Epidermal melanocyte (primary cell): Measurements from ENCODE around the gene CLEC10A.

ENCODE experiments used
- DNase-seq: peaks from one replicate; pipeline ENCODE4 v3.0.0; 2011; ENCODE audit warnings: low spot score; ENCODE audit not compliant: insufficient read length

Gene CLEC10A

DNA sequence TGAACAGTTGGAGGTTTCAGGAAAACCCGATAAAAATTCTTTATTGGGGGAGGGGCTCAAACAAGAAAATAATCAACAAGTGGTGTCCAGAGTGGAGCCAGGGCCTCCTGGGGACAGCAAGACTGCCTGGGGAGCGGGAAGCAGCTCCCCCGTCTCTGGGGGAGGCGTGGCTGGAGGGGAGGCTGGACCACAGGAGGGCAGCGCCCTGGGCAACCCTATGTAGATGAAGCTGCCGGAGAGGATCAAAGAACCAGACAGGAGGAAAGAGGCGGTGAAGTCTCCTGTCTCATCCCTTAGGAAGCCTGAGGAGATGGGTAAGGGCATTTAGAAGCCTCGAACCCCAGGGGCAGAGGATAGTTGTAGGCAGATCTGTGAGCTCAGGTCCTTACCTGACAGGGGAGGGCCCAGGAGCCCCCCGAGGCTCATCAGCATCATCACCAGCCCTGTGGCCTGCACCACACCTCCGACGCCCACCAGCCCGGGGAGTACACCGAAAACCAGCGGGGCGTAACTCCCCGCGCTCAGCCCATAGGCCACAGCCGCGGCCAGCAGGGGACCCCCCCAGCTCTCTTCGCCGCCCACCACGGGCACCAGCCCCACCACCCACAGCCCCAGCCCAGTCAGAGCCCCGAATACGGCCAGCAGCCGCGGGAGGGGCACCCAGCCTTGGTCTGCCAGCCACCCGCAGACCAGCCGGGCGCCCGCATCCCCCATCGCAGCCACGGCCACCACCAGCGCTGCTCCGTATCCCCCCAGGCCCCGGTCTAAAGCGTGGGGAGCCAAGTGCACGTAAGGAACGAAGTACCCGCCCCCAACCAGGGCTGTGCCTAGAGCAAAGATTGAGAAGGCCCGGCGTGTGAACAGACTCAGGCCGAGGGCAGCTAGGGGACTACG lies 38.2 kb downstream of the CLEC10A start:
- no peak for DNase-seq

DNA sequence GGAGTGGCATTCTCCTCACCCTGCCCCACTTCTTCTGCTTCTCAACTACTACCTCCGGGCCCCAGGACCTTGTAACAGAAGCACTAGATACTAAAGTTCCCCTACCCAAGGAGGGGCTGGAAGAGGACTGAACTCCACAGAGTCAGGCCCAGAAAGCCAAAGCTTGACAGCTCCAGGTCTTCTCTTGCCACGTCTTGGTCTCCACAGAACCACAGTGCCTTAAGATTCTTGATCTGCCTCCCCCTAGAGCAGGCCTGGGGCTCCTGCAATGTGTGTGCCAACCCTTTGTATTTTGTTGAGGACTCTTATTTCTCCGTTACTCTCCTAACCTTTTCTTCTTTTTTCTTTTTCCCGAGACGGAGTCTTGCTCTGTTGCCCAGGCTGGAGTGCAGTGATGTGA lies 40.2 kb downstream of the CLEC10A start:
- no peak for DNase-seq

DNA sequence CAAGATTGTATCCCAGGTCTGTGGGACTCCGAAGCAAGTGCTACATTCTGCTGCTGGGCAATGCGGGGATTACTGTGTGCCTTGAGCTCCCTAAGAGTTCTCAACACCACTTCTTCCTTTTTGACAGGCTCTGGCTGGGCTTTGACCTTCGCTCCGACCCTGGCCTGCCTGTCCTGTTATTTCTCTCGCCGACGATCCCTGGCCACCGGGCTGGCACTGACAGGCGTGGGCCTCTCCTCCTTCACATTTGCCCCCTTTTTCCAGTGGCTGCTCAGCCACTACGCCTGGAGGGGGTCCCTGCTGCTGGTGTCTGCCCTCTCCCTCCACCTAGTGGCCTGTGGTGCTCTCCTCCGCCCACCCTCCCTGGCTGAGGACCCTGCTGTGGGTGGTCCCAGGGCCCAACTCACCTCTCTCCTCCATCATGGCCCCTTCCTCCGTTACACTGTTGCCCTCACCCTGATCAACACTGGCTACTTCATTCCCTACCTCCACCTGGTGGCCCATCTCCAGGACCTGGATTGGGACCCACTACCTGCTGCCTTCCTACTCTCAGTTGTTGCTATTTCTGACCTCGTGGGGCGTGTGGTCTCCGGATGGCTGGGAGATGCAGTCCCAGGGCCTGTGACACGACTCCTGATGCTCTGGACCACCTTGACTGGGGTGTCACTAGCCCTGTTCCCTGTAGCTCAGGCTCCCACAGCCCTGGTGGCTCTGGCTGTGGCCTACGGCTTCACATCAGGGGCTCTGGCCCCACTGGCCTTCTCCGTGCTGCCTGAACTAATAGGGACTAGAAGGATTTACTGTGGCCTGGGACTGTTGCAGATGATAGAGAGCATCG lies 41.8 kb downstream of the CLEC10A start:
- no peak for DNase-seq

DNA sequence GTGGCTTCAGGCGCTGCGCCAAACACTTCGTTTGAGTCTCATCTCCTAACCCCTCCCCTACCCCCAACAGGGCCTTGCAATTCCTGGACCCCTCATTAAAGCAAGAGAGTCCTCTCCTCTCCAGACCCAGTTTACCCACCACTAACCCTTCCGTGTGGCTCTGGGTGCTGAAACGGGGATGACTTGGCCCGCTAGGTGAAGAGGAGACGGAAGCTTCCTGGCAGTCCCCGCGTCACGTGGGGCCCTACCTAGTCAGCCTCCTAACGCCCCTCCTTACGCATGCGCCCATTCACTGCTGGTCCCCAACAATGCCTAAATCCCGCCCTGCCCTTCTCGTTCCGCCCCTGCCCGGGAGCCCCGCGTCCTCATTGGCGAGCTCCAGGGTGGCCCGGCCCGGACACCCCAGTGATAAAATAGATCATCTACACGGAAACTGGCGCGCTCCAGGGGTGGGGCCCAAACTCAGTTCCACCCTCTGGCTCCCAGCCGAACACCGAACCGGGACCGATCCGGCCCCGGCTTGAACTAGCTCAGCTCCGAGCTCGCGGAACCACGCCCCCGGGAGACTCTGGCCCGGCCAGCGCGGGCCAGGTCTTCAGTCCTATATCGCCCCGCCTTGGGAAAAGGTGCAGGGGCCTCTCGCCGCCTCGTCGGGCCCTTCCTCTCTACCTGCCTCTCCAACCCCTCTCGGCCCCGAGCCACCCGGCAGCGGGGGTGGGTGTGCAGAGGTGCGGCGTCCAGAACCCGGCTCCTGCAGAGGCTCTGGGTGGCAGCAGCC lies 44.3 kb downstream of the CLEC10A start, which contains the start of gene SLC16A13:
TSS of gene SLC16A13 (plus strand) at position 425 of the 778 bp plus-strand sequence. CDS start 368 bp downstream, outside the sequence.
- peak; percentile 99 for DNase-seq

DNA sequence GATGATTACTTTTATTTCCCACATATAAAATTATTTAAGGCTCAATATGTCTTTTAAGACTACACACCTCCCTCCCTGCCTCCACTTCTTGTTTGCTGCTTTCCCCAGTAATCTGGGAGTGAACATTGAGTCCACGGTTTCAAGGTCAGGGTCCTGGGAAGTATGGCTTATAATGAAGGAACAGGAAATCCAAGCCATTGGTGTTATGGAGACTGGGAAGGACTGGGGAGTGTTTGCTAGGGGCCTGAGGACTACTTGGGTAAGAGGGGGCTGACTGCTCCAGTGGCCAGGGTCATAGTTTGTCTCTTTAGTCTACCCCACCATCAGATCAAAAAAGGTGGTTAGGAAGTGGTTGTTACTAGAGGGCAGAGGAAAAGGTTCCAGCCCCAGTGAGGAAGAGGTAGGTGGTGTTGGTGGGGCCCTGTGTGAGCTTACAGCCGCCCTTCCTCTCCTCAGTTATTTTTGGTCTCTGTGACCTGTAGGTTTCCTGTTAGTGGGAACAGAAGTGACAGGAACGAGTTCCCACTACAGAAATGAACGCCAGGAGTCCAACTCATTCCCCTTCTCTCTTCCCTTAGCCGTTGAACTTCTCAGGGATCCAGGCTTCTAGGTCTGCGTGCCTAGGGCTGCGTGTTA lies 45.0 kb downstream of the CLEC10A start:
- no peak for DNase-seq

DNA sequence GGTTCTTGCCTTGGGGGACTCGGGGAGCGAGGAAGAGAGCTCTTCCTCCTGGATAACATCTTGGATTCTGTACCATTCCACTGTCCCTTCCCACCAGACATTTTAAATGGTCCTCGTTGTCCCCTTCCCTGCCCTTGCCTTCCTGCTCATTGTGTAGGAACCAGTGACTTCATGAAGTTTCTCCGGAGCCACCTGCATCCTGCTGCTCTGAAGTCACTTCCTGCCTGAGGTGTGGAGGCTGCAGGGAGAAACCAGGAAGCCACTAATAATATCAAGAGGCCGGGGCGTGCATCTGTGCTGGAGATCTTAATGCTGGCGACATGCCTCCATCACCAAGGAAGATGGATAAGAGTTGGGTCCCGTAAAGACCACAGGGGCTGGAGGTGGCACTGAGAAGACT lies 50.4 kb downstream of the CLEC10A start:
- no peak for DNase-seq

DNA sequence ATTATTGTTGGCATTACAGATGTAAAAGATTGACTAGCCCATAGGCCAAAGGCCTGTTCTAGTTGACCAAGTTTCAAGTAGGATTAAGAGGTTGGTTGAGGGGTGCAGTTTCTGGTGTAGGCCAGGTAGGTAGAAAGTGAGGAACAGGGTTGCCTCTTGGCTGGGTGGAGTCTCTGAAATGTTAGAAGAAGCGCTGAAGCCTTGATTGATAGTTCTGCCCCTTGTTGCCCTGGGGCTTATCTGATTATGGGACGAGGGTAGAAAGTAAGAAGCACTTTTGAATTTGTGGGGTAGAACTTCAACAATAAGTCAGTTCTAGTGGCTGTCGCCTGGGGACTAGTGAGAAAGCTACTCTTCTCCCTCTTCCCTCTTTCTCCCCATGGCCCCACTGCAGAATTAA lies 51.0 kb downstream of the CLEC10A start:
- DNase-seq, result no peak

DNA sequence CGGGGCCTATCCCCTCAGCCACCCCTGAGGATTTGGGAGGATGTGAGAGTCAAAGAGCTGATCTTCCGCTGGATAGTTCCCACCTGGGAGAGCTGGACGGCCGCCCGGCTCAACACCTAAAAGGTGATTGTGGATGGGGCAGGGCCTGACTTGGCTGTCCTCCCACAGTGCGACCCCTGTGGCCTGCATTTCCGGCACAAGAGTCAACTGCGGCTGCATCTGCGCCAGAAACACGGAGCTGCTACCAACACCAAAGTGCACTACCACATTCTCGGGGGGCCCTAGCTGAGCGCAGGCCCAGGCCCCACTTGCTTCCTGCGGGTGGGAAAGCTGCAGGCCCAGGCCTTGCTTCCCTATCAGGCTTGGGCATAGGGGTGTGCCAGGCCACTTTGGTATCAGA lies 52.7 kb downstream of the CLEC10A start:
- DNase-seq, result no peak

DNA sequence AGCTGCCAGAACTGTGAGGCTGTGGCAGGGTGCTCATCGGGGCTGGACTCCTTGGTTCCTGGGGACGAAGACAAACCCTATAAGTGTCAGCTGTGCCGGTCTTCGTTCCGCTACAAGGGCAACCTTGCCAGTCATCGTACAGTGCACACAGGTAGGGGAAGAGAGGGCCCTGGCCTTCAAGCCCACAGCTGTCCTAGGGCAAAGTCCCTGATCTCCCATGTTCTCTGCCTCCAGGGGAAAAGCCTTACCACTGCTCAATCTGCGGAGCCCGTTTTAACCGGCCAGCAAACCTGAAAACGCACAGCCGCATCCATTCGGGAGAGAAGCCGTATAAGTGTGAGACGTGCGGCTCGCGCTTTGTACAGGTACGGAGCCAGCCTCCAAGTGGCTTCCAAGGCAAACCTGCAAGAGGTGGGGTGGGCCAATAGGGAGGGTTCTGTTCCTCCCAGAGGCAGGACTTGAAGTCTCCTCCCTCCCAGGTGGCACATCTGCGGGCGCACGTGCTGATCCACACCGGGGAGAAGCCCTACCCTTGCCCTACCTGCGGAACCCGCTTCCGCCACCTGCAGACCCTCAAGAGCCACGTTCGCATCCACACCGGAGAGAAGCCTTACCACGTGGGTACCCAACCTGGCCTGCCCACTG lies 53.5 kb downstream of the CLEC10A start:
- DNase-seq, result no peak

DNA sequence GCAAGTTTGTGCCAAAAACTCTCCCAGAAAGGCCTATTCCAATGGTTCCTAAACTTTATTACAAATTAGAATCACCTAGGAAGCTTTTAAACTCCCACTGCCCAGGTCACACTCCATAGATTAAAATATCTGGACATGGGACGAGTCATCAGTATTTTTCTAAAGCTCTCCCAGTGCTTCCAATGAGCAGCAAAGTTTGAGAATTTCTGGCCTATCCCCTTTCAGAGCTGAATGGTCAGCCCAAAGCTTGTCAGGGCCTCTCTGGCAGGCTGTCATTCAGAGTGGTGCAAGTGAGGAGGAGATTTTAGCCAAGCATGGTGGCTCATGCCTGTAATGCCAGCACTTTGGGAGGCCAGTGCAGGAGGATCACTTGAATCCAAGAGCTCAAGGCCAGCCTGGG lies 54.8 kb downstream of the CLEC10A start:
- no peak for DNase-seq
